Body of pancreas (tissue), 4 donors: ENCODE results near the gene SPAG9.

Experiments used
- POLR2A ChIP-seq, 3 donors: fragments of 450-650 bp; IDR thresholded peaks; one replicate each; pipeline ENCODE4 v1.6.1; 2016; ENCODE audit warnings: antibody characterized with exemption in 3 of 3, mild to moderate bottlenecking in 2 of 3
- TF ChIP-seq, protein P1 (sequence below), 7 experiments: fragments of 450-650 bp in 4 of 7; fragments of 200-600 bp in 3 of 7; sonication (generic) in 3 of 7; IDR thresholded peaks; one replicate each; pipeline ENCODE4 v1.5.1; 2016 to 2019; ENCODE audit warnings: antibody characterized with exemption in 7 of 7

DNA sequence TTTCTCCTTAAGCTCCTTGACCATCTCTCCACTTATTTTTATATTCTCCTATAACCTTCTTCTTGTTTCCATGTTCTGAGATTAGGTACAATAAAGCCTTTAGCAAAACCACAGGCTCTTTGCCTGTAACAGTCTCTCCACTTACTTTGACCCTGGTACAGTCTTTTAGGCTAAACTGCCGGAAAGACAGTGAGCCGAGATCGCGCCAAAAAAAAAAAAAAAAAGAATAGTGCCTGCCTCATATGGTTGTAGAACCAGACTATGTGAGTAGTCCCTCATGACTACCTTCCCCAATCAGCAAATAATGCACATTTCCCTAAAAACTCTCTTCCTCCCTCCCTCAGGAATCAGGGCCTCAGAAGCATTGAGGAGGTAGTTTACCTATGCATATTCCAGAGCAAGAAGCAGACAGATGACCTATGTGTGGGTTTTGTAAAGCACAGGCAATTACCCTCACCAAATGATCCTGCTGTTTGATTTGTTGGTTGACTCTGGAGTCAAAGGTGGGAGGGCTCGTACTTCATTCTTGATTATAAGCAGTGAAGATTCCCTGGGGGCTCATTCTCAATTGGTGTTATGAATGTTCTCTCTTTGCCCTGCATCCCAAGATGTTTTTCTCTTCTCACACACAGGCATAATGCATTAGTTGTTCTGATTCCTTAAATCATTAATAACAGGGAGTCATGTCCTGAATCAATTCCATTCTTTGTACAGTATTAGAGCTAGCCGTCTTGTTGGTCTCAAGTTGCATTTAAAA, 23.8 kb upstream of the SPAG9 start:
- TF ChIP-seq, protein P1, sequence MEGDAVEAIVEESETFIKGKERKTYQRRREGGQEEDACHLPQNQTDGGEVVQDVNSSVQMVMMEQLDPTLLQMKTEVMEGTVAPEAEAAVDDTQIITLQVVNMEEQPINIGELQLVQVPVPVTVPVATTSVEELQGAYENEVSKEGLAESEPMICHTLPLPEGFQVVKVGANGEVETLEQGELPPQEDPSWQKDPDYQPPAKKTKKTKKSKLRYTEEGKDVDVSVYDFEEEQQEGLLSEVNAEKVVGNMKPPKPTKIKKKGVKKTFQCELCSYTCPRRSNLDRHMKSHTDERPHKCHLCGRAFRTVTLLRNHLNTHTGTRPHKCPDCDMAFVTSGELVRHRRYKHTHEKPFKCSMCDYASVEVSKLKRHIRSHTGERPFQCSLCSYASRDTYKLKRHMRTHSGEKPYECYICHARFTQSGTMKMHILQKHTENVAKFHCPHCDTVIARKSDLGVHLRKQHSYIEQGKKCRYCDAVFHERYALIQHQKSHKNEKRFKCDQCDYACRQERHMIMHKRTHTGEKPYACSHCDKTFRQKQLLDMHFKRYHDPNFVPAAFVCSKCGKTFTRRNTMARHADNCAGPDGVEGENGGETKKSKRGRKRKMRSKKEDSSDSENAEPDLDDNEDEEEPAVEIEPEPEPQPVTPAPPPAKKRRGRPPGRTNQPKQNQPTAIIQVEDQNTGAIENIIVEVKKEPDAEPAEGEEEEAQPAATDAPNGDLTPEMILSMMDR (IDR thresholded peaks at IDR 0.05) = no peak
- no peak for TF ChIP-seq POLR2A (IDR thresholded peaks at IDR 0.05)
